ENCODE measurements around the gene SIRT5.

- TF ChIP-seq, protein P1, sequence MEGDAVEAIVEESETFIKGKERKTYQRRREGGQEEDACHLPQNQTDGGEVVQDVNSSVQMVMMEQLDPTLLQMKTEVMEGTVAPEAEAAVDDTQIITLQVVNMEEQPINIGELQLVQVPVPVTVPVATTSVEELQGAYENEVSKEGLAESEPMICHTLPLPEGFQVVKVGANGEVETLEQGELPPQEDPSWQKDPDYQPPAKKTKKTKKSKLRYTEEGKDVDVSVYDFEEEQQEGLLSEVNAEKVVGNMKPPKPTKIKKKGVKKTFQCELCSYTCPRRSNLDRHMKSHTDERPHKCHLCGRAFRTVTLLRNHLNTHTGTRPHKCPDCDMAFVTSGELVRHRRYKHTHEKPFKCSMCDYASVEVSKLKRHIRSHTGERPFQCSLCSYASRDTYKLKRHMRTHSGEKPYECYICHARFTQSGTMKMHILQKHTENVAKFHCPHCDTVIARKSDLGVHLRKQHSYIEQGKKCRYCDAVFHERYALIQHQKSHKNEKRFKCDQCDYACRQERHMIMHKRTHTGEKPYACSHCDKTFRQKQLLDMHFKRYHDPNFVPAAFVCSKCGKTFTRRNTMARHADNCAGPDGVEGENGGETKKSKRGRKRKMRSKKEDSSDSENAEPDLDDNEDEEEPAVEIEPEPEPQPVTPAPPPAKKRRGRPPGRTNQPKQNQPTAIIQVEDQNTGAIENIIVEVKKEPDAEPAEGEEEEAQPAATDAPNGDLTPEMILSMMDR (conservative IDR thresholded peaks at IDR 0.05; ENCODE audit: low read depth in 2 of 2): peak; percentile 68 to 97; a peak in 3 of 4 replicates
- TF ChIP-seq POLR2AphosphoS5 (IDR thresholded peaks at IDR 0.05; ENCODE audit: low read depth) (peak; percentile 99), EZH2 (IDR thresholded peaks at IDR 0.05; ENCODE audit: low read depth, unreplicated experiment) (no peak), EZH2phosphoT487 (IDR thresholded peaks at IDR 0.05; ENCODE audit: unreplicated experiment) (no peak), CREB1 (CRISPR knock-in tag; IDR thresholded peaks at IDR 0.05; ENCODE audit: low read depth) (peak; percentile 55; the same call in 1 of the 2 replicates)
Observed at GRCh38 chr6:13614926-13615791, 40.8 kb downstream of the SIRT5 start, which contains the start of gene NOL7.

Data from GM23338 (cell line).